GM13977 (cell line): ENCODE results near the gene LRR1.
A peak's percentile ranks its signal among the peaks of the same experiment; 100 is the strongest.

ENCODE experiments used
- DNase-seq: peaks from one replicate; pipeline ENCODE4 v3.0.0; 2012; ENCODE audit warnings: low spot score
- CTCF ChIP-seq: IDR thresholded peaks from 2 replicates; pipeline ENCODE4 v1.5.1; 2012; ENCODE audit warnings: mild to moderate bottlenecking, control low read depth; ENCODE audit not compliant: insufficient read depth; ENCODE audit errors: extremely low read depth, missing control alignments
- in situ Hi-C: fragments of 300-500 bp; cut with MboI; formaldehyde crosslinking; loops from one replicate; pipeline ENCODE4 v1.12.0; 2022; ENCODE audit warnings: low sequenced_read_pairs, low pct_unique_long_range_greater_than_20kb, mixed read lengths, inconsistent platforms; ENCODE audit not compliant: unreplicated experiment

The LRR1 gene

DNA sequence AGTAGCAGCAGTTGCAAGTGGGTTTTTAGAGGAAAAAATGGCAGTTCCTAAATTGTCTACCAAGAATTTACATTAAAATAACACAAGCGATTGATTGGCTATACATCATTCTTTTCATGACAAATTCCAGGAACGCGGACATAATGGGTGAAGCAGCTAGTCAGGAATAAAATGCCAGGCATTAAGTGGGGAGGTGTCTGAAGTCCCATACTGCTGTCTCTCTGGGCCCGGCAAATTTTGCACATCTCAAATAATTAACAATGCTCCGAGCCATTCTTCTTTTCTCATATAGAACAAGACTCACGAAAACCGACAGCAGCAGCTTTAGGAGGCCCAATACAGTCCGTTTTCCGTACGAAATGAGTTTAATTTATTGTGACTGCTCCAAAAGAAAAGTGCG is 21.0 kb downstream of the LRR1 start:
- in situ Hi-C loops, result no loop called here
- DNase-seq, result no peak
- TF ChIP-seq CTCF, result no peak

DNA sequence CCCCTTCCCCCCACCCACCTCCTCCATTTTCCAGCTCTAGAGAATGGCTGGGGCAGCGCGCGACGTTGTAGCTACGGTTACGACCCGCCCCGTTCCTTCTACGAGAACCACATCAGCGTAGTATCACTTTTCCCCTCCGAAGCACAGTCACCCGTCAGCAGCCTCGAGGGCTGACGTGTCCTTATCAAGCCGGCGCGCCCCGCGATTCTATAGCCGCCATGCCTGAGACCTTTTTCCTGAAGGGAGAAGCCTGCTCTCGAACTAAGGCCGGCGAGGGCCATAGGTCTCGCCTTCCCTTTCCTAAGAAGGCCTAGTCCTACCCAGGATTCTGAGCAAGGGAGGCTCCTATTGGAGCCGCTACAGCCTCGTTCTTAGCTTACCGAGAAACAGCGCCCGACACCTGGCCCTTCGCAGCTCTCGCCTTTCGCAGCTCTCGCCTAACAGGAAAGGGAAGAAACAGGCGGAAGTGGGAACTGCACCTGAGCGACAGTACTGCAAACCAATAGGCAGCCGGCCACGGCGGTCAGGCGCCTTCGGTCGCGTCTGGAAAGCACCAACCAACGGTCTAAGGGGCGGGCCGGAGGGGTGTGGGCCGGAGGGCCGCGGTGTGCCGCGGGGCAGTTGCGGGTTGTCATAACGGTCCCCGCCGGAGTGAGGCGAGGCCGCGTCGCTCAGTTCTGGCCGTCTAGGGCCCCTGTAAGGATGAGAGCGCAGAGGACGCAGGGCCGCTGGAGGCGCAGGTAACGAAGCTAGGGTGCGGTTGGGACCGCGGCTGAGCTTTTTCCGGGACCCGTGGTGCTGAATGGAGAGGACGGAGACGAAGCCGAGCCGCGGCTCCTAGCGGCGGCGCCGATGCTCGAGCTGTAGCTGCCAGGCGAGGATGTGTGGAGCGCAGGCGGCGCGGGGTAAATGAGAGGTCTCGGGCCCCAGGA is 21.7 kb downstream of the LRR1 start, which contains the start of the genes MGAT2 and RPL36AL:
MGAT2 (plus strand) TSS at position 618 of the 932 bp plus-strand sequence. CDS start 470 bp downstream, outside the sequence.
RPL36AL (minus strand) TSS at position 445 of the 932 bp plus-strand sequence. CDS start 1,522 bp downstream, outside the sequence.
- TF ChIP-seq CTCF, result peak; percentile 22
- in situ Hi-C loops, result no loop called here
- peak; percentile 98 for DNase-seq

GRCh38 chr14:49621114-49621881 is 22.6 kb downstream of the LRR1 start:
- DNase-seq, result peak; percentile 49
- in situ Hi-C loops, result no loop called here
- TF ChIP-seq CTCF, result no peak

- in situ Hi-C loops, result no loop called here
- TF ChIP-seq CTCF, result no peak
Observed at GRCh38 chr14:49622022-49622607, 23.4 kb downstream of the LRR1 start.

DNA sequence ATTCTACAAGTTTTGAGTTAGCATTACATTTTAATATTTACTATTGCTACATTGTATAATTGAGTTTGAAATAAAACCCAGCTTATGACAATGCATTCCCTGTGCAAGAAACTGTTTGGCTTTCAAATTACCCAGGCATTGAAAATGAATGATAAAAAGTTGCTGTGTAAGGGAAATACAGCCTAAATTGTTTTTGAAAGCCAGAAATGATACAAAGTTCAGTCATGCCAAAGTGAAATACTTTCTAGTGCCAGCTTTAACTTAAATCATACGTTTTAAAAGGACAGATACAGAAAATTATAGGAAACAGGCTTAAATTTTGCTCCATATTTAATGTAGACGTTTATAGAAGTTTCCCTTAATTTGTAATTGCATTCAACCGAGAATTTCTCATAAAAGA is 24.6 kb downstream of the LRR1 start:
- in situ Hi-C loops, result no loop called here

More at GRCh38 chr14:49622022-49622607, 23.4 kb downstream of the LRR1 start:
- no peak for DNase-seq

More for the DNA sequence above, 24.6 kb downstream of the LRR1 start:
- TF ChIP-seq CTCF, result no peak
- no peak for DNase-seq
